ENCODE measurements around the gene B3GALT6. TPM values are rescaled to one million over a fixed set of nuclear protein-coding genes. Genes with fewer than 3 reads are reported as not detected.

B3GALT6 gene
- total RNA-seq, 1 donor: 5.9 TPM

DNA sequence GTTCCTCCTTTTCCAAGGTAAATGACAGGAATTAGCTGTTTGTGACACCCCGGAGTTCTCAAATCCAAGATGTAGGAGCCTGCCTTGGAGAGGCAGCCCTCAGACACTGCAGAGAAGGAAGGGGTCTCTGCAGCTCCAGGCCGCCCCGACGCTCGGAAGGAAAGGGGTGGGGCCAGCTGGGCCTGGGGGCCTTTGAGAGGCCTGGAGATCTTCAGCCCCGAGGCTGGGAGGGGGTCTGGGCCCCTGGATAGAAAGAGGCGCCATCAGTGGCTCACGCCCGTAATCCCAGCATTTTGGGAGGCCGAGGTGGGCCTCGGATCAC is 24.5 kb upstream of the B3GALT6 start:
- Histone ChIP-seq H3K9me3 (ENCODE audit: low read depth, low read length) (no peaks in the 10 kb centered on the region), H3K4me3 (ENCODE audit: low read length) (no peak overlapping the region), H3K4me1 (ENCODE audit: insufficient read depth, low read length) (peaks cover 41% of the 10 kb centered on the region), H3K27me3 (ENCODE audit: insufficient read depth, low read length) (peaks cover 13% of the 10 kb centered on the region)

DNA sequence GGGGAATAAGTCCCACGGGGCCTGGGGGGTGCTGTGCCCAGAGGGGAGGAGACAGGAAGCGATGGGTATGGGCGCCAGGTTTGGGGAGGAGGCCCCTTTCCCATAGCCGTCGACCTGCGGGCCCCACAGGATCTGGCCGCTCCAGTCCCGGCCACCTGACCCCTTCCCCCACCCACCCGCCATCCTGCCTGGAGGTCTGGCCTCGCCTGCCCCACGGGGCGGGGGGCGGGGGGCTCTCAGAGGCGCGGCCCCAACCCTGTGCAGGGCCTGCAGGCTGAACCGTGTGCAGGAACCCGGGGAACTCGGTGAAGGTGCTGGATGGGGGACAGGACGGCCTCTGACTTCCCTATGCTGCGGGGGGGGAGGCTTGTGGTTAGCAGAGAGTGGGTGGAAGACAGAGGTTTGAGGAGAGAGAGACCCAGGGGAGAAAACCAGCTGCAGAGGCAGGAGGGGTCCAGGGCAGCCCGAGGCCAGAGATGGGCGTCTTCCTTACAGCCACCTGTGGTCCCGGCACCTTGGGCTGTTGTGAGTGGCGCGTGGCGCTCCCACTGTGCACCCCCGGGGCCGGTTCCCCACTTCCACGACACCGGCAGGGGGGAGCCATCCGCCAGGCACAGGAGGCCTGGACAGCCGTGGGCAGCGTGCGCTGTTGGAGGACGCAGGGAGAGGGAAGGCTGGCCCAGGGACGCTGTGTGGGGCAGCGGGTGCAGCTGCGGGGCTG is 23.2 kb upstream of the B3GALT6 start:
- Histone ChIP-seq H3K9me3 (ENCODE audit: low read depth, low read length) (no peaks in the 10 kb centered on the region), H3K4me1 (ENCODE audit: insufficient read depth, low read length) (peaks cover 52% of the 10 kb centered on the region), H3K4me3 (ENCODE audit: low read length) (no peak overlapping the region), H3K27me3 (ENCODE audit: insufficient read depth, low read length) (peaks cover 13% of the 10 kb centered on the region)

- H3K27me3 ChIP-seq (ENCODE audit: insufficient read depth, low read length): peaks cover 13% of the 10 kb centered on the region
- no peaks in the 10 kb centered on the region for H3K9me3 ChIP-seq (ENCODE audit: low read depth, low read length)
- H3K4me1 ChIP-seq (ENCODE audit: insufficient read depth, low read length): peaks cover 67% of the 10 kb centered on the region
- H3K4me3 ChIP-seq (ENCODE audit: low read length): no peak overlapping the region
Measured at GRCh38 chr1:1210726-1211540, 21.1 kb upstream of the B3GALT6 start.

- Histone ChIP-seq H3K9me3 (ENCODE audit: low read depth, low read length) (no peaks in the 10 kb centered on the region), H3K27me3 (ENCODE audit: insufficient read depth, low read length) (peaks cover 9% of the 10 kb centered on the region), H3K4me3 (ENCODE audit: low read length) (no peak overlapping the region), H3K4me1 (ENCODE audit: insufficient read depth, low read length) (peaks cover 65% of the 10 kb centered on the region)
Measured at GRCh38 chr1:1211541-1212441, 20.2 kb upstream of the B3GALT6 start.

GRCh38 chr1:1212780-1213344 is 19.2 kb upstream of the B3GALT6 start:
- Histone ChIP-seq H3K27me3 (ENCODE audit: insufficient read depth, low read length) (no peaks in the 10 kb centered on the region), H3K4me3 (ENCODE audit: low read length) (peak overlapping the region; percentile 6), H3K9me3 (ENCODE audit: low read depth, low read length) (no peaks in the 10 kb centered on the region), H3K4me1 (ENCODE audit: insufficient read depth, low read length) (peaks cover 59% of the 10 kb centered on the region)

DNA sequence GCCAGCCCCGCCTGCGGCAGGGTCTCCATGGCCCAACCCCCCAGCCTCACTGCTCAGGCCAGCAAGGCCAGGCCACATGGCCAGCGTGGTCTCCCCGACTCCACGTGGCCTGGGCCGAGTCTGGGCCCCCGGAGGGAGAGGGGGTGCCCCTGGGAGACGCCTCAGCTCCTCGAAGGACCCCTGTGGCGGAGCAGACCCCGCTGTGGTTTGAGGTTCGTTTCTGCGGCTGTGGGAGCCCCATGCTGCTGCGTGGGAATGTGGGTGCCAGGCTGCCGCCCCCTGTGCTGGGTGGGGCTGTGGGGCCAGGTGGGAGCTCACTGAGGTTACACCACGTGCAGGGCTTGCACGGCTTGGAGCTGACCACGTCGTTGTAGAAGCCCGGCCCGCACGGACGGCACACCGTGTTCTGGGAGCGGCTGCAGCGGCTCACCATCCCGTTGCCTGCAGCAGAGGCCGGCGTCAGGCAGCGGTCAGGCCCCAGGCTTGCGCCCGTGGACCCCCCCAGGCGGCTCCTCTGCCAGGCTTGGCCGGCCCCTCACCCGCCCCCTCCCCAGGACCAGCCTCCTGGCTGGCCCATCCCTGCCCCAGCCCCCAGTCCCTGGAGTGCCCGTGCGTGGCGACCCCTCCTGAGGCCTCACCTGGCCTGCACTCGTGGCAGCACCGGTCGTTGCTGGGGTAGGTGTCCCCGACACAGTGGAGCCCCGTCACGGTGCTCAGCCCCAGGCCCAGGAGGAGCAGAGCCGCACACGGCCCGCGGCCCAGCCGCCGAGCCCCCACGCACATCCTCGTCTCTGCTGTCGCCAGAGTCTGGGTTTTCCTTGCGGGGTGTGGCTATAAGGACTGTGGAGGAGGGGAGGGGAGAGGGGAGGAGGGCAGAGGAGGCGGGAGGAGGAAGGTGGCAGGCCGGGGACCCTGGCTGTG is 18.4 kb upstream of the B3GALT6 start, which contains the start of gene TNFRSF4:
Gene TNFRSF4 (minus strand): TSS at position 809 of the 921 bp plus-strand sequence. CDS start 26 bp downstream, at position 783.
- Histone ChIP-seq H3K4me3 (ENCODE audit: low read length) (peak within 1 kb of the TSS; percentile 6), H3K4me1 (ENCODE audit: insufficient read depth, low read length) (peaks cover 59% of the 10 kb centered on the region), H3K27me3 (ENCODE audit: insufficient read depth, low read length) (no peaks in the 10 kb centered on the region), H3K9me3 (ENCODE audit: low read depth, low read length) (no peaks in the 10 kb centered on the region)

- Histone ChIP-seq H3K4me1 (ENCODE audit: insufficient read depth, low read length) (peaks cover 52% of the 10 kb centered on the region), H3K27me3 (ENCODE audit: insufficient read depth, low read length) (no peaks in the 10 kb centered on the region), H3K9me3 (ENCODE audit: low read depth, low read length) (no peaks in the 10 kb centered on the region), H3K4me3 (ENCODE audit: low read length) (no peak overlapping the region)
Measured at GRCh38 chr1:1215080-1215676, 16.9 kb upstream of the B3GALT6 start.

- Histone ChIP-seq H3K4me1 (ENCODE audit: insufficient read depth, low read length) (peaks cover 52% of the 10 kb centered on the region), H3K4me3 (ENCODE audit: low read length) (no peak overlapping the region), H3K27me3 (ENCODE audit: insufficient read depth, low read length) (no peaks in the 10 kb centered on the region), H3K9me3 (ENCODE audit: low read depth, low read length) (no peaks in the 10 kb centered on the region)
Measured at GRCh38 chr1:1215881-1216605, 16.0 kb upstream of the B3GALT6 start.

GRCh38 chr1:1216770-1217620 is 15.0 kb upstream of the B3GALT6 start:
- peaks cover 58% of the 10 kb centered on the region for H3K4me1 ChIP-seq (ENCODE audit: insufficient read depth, low read length)
- no peak overlapping the region for H3K4me3 ChIP-seq (ENCODE audit: low read length)
- no peaks in the 10 kb centered on the region for H3K9me3 ChIP-seq (ENCODE audit: low read depth, low read length)
- H3K27me3 ChIP-seq (ENCODE audit: insufficient read depth, low read length): no peaks in the 10 kb centered on the region

- Histone ChIP-seq H3K4me3 (ENCODE audit: low read length) (no peak overlapping the region), H3K4me1 (ENCODE audit: insufficient read depth, low read length) (peaks cover 51% of the 10 kb centered on the region), H3K9me3 (ENCODE audit: low read depth, low read length) (no peaks in the 10 kb centered on the region), H3K27me3 (ENCODE audit: insufficient read depth, low read length) (no peaks in the 10 kb centered on the region)
Measured at GRCh38 chr1:1217621-1218523, 14.2 kb upstream of the B3GALT6 start.

DNA sequence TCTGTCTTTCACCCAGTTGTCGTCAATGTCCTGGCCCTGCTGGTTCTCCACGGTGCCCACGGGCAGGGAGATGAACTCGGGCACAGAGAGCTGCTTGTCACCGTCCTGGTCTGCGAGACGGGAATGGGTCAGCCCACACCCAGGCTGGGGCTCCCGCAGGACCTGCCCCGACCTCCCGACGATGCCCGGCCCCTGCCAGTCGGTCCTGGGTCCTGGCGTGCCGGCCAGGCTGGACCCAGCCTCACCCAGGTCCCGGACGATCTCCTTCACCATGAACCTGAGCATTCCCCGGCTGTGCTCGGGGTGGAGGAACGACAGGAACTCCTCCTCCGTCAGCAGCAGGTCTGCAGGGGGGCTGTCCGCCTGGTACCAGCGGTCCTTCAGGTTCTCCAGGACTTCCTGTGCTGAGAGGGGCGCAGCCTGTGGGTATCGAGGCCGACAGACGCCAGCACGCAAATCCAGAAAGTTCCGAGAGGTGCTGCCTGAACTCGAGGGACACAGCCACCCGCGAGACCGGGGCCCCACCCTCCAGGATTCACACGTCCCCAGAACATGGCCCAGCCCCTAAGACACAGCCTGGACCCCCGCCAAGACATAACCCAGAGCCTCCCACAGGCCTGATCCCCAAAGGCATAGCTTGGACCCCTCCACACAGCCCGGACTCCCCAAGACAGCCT is 13.4 kb upstream of the B3GALT6 start:
- no peak overlapping the region for H3K4me3 ChIP-seq (ENCODE audit: low read length)
- H3K9me3 ChIP-seq (ENCODE audit: low read depth, low read length): no peaks in the 10 kb centered on the region
- H3K27me3 ChIP-seq (ENCODE audit: insufficient read depth, low read length): no peaks in the 10 kb centered on the region
- H3K4me1 ChIP-seq (ENCODE audit: insufficient read depth, low read length): peaks cover 44% of the 10 kb centered on the region
